GM18505 (cell line): Measurements from ENCODE around the gene KCNK18.

Experiments used
- ATAC-seq: cut with Tn5 transposase; IDR thresholded peaks from one replicate; pipeline ENCODE4 v1.9.1; 2021; ENCODE audit not compliant: unreplicated experiment
- POLR2A ChIP-seq: IDR thresholded peaks from 4 replicates; pipeline ENCODE4 v1.6.1; 2011; ENCODE audit warnings: borderline replicate concordance; ENCODE audit not compliant: insufficient read depth, insufficient read length; ENCODE audit errors: extremely low read depth

The KCNK18 gene

DNA sequence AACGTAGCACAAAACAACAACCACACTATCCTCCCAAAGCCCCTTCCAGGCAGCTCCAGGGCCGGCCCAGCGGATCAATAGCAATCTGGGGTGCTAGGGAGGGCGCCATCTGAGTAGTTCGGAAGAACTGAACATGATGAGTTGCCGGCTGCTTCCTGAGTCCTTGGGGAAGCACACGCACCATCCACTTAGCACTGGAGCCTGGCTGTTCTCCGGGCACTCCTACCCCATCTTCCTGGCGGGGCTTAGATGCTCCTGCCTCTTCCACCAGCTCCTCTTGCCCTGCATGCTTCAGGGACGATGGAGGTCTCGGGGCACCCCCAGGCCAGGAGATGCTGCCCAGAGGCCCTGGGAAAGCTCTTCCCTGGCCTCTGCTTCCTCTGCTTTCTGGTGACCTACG, at the start of gene KCNK18:
TSS of gene KCNK18 (plus strand) at position 301 of the 400 bp plus-strand sequence. CDS start at position 301, 0 bp downstream.
- TF ChIP-seq POLR2A: no peak
- ATAC-seq: no peak

DNA sequence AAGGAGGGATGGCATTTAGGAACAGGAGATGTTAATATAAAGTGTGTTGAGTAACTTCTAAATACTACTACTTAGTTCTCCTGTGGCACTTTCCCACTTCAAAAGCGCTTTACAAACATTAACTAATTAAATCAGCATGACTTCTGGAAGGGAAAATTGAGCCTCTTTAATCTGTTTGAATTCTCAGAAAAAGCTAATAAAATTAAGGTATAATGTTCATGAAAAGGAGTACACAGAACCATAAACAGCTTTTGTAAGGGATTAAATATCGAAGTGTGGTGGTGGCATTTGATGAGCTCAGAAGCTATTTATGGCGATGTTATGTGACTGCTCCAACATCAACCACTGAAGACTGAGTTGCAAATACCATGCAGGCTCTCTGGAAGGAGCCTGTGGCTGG, 49.0 kb upstream of the KCNK18 start:
- ATAC-seq: no peak

DNA sequence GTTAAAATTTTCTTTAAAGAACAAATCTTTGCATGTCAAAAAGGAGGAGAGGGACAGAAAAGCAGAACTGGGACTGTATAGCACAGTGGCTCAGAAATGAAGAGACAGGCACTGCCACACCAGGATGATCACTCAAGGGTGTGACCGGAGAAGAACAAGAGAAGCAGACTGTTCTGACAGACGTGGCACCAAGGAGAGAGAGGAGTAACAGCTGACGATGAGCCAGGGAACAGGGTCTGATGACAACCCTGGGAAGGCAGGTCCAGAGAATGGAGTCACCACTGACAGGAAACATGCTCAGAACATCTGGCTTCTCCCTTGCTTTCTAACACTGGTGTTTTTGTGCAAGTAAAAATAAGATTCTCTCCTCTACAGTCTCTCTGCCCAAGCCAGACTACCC, 44.6 kb upstream of the KCNK18 start:
- TF ChIP-seq POLR2A: no peak
- ATAC-seq: no peak

More for the DNA sequence above, 49.0 kb upstream of the KCNK18 start:
- no peak for TF ChIP-seq POLR2A

DNA sequence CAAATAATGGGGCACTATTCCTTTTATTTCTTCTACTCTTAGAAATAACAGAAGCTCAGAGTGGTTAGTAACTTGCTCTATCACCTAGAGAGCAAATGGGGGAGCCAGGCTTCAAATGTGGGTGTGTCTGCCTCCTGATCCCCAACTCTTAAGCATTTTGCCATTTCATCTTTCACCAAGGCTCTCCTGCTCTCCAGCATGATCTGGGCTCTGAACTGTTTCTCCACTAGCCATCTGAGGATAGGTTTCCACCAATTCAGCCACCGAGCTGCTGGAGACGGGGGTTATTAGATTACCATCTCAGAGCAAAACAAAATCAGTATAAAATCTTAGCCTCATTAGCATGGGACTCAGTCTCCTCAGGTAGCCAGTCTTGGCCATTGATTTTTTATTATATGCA, 39.0 kb upstream of the KCNK18 start:
- TF ChIP-seq POLR2A: no peak
- no peak for ATAC-seq

DNA sequence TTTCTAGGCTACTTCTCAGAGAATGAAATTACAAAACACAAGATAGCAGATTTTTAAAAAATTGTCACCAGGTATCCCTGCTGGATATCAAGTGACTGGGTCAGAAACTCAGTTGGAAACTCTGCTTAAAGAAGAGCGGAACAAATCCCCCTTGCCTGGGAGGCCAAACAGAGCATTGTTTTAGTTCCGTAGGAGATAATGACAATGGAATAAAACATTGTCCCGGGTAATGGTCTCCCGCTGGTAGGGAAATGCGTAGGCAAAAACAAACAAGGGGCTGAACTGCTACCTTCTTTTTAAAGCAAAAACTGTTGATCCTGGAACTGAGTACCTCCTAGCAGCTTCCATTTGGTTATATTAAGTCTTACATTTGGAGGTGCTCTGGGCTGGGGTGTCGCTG, 37.9 kb upstream of the KCNK18 start:
- no peak for ATAC-seq
- TF ChIP-seq POLR2A: no peak

DNA sequence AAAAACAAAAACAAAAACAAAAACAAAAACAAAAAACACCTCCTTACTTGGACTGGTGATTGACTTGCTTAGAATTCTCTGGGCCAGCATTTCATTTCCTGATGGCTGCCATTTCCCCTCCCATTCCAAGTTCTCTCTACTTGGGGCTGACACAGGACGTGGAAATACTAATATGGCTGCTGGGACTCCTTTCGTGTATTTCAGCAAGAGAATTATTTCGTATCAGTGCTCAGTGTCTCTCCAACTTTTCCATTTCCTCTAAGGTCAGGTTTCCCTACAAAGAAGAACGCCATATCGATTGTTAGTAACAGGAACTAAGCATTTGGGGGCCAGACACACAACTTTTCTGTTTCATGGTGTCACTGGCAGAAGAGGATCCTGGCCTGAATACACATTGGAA, 36.7 kb upstream of the KCNK18 start:
- ATAC-seq: no peak
- TF ChIP-seq POLR2A: no peak

DNA sequence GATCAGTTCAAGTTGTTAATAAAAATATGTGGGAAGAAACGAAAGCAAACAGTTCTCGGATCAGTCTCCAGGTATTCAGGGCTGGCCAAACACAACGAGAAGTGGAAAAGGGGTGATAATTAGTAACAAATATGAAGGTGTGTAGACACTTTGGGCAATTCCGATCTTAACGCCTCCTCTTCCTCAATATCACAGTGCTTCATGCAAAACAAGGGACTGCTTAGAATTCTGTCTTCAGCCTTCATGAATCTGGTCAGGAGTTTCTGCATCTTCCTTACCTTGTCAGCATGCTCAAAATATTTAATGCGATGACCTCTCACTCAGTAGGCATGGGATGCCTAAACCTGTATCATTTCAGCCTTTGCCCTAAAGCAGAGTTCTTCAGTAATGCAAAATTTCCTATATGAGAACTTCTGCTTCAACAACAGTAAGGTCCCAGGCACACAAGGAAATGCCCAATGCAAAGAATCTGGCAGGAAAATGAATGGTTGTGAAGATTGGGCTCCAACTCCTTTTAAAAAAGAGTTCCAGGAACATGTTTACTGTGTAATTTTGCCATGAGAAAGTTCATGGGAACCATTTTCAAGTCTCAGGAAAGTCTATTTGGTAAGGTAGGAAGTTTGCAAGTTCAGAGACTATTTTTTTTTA, 35.8 kb upstream of the KCNK18 start:
- TF ChIP-seq POLR2A: no peak
- ATAC-seq: no peak

DNA sequence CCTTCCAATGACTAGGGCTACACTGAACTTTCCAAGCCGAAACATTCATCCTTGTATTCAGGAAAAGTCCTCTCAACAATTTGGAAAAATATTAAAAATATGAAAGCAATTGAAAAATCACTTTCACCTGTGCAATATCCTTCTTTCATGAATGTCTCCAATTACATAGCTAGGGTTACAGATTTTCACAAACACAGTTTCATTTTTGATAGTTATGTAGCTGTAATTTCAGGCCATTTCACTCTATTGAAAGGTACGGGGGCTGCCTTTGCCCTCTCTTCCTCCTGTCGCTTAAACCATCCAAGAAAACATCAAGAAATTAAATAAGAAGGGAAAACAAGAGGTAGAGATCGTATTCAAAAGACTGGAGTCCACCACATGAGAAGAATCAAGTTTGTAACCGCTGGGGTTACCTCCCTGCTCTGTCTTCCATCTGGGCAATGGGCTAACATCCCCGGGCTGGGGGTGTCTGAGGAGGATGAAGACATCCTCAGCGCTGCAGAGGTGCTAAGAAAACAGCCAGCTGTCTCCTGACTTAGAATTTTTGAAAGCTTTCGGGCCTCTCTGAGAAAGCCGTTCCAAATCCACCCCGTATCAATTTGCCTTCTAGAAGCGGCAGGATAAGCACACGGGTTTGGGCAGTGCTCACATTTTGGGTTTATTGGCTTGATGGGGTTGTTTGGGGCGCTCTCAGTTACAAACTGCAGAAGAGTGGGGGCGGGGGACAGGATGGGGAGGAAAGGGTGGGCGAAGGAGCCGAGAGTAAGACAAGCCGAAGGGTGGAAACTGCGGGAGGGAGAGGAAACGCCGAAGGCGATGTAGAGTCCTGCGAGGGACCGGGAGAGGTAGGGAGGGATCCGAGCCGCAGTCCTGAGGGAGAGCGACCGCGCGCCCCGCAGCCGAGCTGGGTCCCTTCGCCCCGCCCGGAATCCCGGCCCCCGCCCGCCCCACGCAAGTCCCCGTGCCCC, 34.9 kb upstream of the KCNK18 start:
- no peak for TF ChIP-seq POLR2A
- ATAC-seq: no peak

DNA sequence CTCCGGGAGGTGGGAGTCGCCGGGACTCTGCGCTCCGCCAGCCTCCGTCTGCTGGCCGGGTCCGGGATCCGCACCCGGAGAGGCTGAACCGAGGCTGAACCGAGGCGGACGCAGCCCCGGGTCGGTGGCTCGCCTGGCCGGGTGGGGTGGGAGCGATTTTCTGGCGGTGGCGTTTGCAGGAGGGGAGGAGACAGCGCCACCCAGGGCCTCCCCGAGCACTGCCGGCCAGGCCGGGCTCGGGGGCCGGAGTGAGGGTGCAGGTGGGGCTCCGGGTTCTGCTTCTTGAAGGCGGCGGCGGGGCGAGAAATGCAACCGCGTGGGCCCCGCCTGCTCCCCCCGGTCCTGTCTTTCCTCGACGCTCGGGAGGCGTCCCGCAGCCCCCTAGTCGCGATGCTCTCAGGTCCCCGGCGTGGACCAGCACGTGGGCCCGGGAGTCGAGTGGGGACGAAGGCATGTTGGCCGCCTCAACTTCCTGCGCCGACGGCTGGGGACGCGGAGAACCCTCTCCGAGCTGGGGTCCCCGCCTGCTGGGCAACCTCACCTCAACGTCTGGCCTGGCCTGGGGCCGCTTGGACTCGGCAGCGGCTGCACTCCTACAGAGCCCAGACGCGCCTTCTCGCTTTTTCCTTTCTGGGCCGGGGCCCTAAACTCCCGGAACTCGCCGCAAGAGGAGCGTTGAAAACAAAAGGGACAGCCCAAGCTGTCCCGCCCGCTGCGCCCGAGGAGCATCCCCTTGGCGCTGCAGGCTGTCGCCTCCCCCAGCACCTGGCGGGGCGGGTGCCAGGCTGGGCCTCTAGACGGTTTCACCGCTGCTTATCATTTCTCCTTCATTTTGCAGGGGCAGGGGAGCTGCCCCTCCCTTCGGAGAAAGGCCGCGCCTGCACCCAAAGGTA, 34.0 kb upstream of the KCNK18 start:
- ATAC-seq: no peak
- no peak for TF ChIP-seq POLR2A

DNA sequence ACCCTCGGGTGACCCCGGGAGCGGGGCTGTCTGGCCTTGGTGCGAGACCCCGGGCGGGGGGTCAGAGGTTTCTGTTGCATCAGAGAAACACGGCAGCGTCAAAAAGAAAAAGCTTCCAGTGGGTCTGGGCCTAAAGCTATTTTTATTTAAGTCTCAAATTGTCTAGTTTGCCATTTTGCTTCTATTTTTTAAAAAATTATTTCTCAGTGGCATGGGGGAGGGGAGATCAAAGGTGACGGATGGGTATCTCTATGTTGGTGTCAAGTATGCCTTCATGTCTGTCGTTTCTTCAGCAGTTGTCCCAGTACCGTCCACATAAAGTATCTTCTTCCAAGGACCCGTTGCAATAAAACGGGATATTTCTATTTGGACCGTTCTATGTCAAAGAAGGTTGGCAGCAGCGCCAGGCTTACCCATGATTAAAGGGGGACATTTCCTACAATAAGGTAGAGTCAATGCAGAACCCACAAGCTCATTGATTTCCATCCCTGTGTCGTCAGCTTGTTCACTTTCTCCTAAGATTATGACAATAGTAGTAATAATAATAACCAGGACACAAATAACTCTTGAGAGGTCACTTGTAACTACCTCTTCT, 33.2 kb upstream of the KCNK18 start:
- no peak for ATAC-seq
- no peak for TF ChIP-seq POLR2A

DNA sequence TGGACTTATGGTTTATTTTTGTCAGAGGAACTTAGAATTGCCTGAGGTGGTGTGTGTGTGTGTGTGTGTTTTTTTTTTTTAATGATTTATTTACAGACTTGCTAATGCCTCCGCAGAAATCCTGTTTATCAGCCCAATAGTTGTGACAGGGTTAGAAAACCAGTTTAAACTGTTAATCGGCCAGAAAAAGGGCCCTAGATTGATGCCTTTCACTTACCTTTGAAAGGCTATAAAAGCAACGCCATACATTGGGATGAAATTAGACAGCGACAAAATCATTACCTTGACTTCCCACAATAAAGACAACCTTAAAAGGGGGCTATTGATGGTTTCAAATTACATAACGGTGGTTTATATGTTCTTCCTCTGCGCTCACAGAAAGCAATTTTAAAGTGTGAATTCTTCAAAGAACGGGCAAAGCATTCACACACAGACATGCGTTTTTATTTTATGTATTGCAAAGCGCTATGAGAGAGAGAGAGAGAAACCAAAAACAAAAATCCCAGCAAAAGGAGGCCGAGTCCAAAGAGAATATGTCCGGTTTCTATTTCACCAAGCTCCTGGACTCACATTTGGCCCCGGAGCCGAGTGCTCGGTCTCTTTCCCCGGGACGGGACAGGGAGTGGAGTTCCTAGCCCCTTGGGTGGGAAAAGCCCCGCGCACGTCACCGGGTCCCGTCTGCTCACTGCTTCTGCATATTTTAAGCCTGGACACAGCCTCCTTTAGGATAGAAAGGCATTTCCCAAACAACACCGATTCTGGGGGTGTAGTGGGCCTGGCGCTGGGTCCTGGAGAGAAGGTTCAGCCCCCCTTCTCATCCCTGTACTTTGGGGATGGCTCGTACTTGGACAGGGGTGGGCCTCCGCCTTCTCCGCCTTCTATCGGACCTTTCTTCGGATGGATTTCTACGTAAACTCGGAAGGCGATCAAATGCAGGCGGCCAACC, 32.4 kb upstream of the KCNK18 start:
- TF ChIP-seq POLR2A: no peak
- ATAC-seq: no peak
